SJSA1 (cell line): ENCODE measurements around the gene ZNF536. TPM values are rescaled to one million over a fixed set of nuclear protein-coding genes. Genes with fewer than 3 reads are reported as not detected.

Experiments used
- DNase-seq, 2 experiments: peaks; one replicate each; pipeline ENCODE4 v3.0.0-alpha.2; 2015 to 2020; ENCODE audit warnings: low spot score in 2 of 2, low read depth in 1 of 2
- H3K27ac ChIP-seq: fragments of 250-450 bp; sonication (Bioruptor Pico); 2 replicates; pipeline ENCODE4 v1.5.1; 2020; ENCODE audit warnings: mild to moderate bottlenecking, moderate library complexity
- H3K27me3 ChIP-seq: fragments of 250-450 bp; sonication (Bioruptor Pico); replicated peaks from 2 replicates; pipeline ENCODE4 v1.5.1; 2020; ENCODE audit warnings: mild to moderate bottlenecking, moderate library complexity
- H3K36me3 ChIP-seq: fragments of 250-450 bp; sonication (Bioruptor Pico); 2 replicates; pipeline ENCODE4 v1.5.1; 2020; ENCODE audit warnings: mild to moderate bottlenecking
- H3K4me1 ChIP-seq: fragments of 250-450 bp; sonication (Bioruptor Pico); replicated peaks from 2 replicates; pipeline ENCODE4 v1.6.1; 2021; ENCODE audit warnings: mild to moderate bottlenecking
- H3K4me3 ChIP-seq: fragments of 250-450 bp; sonication (Bioruptor Pico); 2 replicates; pipeline ENCODE4 v1.5.1; 2020; ENCODE audit warnings: mild to moderate bottlenecking
- H3K9me3 ChIP-seq: fragments of 250-450 bp; sonication (Bioruptor Pico); replicated peaks from 2 replicates; pipeline ENCODE4 v1.5.1; 2020; ENCODE audit warnings: mild to moderate bottlenecking
- total RNA-seq: library from RNA; depleted of rRNA; stranded (reverse); fragments of >200 nt; shearing (Covaris generic); gene quantifications from 2 replicates; pipeline ENCODE4 v1.2.3, GENCODE V29; 2014

ZNF536 gene
- total RNA-seq, 1 experiment from 2014 or later = 0.79 TPM

DNA sequence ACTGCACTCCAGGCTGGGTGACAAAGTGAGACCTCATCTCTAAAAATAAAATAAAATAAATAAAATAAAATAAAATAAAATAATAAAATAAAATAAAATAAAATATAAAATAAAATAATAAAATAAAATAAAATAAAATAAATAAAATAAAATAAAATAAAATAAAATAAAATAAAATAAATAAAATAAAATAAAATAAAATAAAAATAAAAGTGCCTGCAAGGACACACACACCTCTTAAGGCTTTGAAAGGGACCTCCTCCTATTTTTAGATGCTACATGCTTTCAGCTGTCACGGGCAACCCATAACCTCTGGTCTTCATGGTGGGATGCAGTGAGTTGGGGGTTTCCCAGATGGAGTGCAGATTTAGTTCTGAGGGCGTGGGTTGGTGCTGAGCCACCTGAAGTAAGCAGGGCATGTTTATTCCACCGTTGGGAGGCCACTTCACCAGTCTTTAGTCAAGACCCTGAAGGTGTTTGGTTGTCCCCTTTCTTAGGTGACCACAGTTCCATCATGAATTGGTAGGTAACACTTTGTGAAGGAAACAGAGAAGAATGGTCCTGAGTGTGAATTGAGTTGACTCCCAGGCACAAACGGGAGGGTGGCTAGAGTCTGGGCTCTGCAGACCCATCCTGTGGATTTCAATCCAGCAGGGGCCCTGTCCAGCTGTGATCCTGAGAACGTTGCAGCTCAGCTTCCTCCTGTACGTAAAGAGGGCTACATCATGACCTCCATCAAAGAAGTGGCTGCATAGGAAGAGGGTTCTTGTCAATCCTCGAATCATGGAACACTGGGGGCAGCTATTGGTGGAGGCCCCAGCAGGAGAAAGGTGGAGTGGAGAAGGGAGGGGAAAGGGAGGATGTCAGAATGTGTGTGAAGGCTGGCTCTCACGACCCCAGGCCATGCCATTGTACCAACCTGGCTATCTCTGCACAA is 234.2 kb downstream of the ZNF536 start:
- H3K9me3 ChIP-seq = no peaks in the 10 kb centered on the region
- no peak overlapping the region for H3K27ac ChIP-seq
- H3K36me3 ChIP-seq = no peaks in the 10 kb centered on the region
- H3K4me1 ChIP-seq = no peaks in the 10 kb centered on the region
- H3K27me3 ChIP-seq = no peaks in the 10 kb centered on the region
- no peak overlapping the region for H3K4me3 ChIP-seq
- no peak for DNase-seq
